HEK293 (cell line): ENCODE measurements around the gene PPP2R3C.

ENCODE experiments used
- CTCF ChIP-seq: fragments of 450-650 bp; formaldehyde crosslinking; IDR thresholded peaks from 2 replicates; pipeline ENCODE4 v1.5.1; 2016; ENCODE audit warnings: missing biosample characterization, missing genetic modification characterization
- KLF9 ChIP-seq: fragments of 450-650 bp; formaldehyde crosslinking; IDR thresholded peaks from 2 replicates; pipeline ENCODE4 v1.5.1; 2016; ENCODE audit warnings: missing biosample characterization, missing genetic modification characterization, low read depth
- ZBTB21 ChIP-seq: fragments of 450-650 bp; formaldehyde crosslinking; IDR thresholded peaks from 2 replicates; pipeline ENCODE4 v1.5.1; 2017; ENCODE audit warnings: missing biosample characterization, missing genetic modification characterization
- ZNF24 ChIP-seq: fragments of 450-650 bp; formaldehyde crosslinking; IDR thresholded peaks from 2 replicates; pipeline ENCODE4 v1.5.1; 2016; ENCODE audit warnings: missing biosample characterization, missing genetic modification characterization
- ZNF302 ChIP-seq: fragments of 450-650 bp; formaldehyde crosslinking; IDR thresholded peaks from 2 replicates; pipeline ENCODE4 v1.5.1; 2016; ENCODE audit warnings: missing biosample characterization, missing genetic modification characterization, low read depth
- ZNF37A ChIP-seq: fragments of 450-650 bp; IDR thresholded peaks from 2 replicates; pipeline ENCODE4 v1.5.1; 2018; ENCODE audit warnings: missing biosample characterization, missing genetic modification characterization
- ZNF585B ChIP-seq: fragments of 450-650 bp; formaldehyde crosslinking; IDR thresholded peaks from 2 replicates; pipeline ENCODE4 v1.5.1; 2016; ENCODE audit warnings: missing biosample characterization, missing genetic modification characterization
- ZNF660 ChIP-seq: fragments of 450-650 bp; IDR thresholded peaks from 2 replicates; pipeline ENCODE4 v1.5.1; 2018; ENCODE audit warnings: missing biosample characterization, mild to moderate bottlenecking, missing genetic modification characterization
- ZNF777 ChIP-seq: fragments of 450-650 bp; formaldehyde crosslinking; IDR thresholded peaks from 2 replicates; pipeline ENCODE4 v1.5.1; 2017; ENCODE audit warnings: missing biosample characterization, missing genetic modification characterization, borderline replicate concordance
- ZSCAN30 ChIP-seq: fragments of 450-650 bp; IDR thresholded peaks from 2 replicates; pipeline ENCODE4 v1.5.1; 2018; ENCODE audit warnings: missing biosample characterization, mild to moderate bottlenecking, missing genetic modification characterization, moderate library complexity
- TF ChIP-seq, protein P1 (sequence below): fragments of 450-650 bp; formaldehyde crosslinking; IDR thresholded peaks from 2 replicates; pipeline ENCODE4 v1.5.1; 2016; ENCODE audit warnings: missing biosample characterization, missing genetic modification characterization
- TF ChIP-seq, protein P2 (sequence below): fragments of 450-650 bp; formaldehyde crosslinking; IDR thresholded peaks from 2 replicates; pipeline ENCODE4 v1.5.1; 2016; ENCODE audit warnings: missing biosample characterization, missing genetic modification characterization, borderline replicate concordance

DNA sequence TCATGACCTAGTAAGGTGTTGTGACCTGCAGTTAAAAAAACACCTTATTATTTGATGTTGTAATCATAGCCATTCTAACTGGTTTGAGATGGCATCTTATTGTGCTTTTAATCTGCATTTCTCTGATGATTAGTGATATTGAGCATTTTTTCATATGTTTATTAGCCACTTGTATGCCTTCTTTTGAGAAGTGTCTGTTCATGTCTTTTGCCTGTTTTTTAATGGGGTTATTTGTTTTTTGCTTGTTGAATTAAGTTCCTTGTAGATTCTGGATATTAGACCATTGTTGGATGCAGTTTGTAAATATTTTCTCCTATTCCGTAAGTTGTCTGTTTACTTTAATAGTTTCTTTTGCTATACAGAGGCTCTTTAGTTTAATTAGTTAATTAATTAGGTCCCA is 41.6 kb upstream of the PPP2R3C start:
- no peak for TF ChIP-seq ZNF24 (tag by site-specific recombination)
- TF ChIP-seq ZNF585B (tag by site-specific recombination) = no peak
- TF ChIP-seq, protein P1, sequence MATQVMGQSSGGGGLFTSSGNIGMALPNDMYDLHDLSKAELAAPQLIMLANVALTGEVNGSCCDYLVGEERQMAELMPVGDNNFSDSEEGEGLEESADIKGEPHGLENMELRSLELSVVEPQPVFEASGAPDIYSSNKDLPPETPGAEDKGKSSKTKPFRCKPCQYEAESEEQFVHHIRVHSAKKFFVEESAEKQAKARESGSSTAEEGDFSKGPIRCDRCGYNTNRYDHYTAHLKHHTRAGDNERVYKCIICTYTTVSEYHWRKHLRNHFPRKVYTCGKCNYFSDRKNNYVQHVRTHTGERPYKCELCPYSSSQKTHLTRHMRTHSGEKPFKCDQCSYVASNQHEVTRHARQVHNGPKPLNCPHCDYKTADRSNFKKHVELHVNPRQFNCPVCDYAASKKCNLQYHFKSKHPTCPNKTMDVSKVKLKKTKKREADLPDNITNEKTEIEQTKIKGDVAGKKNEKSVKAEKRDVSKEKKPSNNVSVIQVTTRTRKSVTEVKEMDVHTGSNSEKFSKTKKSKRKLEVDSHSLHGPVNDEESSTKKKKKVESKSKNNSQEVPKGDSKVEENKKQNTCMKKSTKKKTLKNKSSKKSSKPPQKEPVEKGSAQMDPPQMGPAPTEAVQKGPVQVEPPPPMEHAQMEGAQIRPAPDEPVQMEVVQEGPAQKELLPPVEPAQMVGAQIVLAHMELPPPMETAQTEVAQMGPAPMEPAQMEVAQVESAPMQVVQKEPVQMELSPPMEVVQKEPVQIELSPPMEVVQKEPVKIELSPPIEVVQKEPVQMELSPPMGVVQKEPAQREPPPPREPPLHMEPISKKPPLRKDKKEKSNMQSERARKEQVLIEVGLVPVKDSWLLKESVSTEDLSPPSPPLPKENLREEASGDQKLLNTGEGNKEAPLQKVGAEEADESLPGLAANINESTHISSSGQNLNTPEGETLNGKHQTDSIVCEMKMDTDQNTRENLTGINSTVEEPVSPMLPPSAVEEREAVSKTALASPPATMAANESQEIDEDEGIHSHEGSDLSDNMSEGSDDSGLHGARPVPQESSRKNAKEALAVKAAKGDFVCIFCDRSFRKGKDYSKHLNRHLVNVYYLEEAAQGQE = no peak
- no peak for TF ChIP-seq CTCF (tag by site-specific recombination)
- TF ChIP-seq, protein P2, sequence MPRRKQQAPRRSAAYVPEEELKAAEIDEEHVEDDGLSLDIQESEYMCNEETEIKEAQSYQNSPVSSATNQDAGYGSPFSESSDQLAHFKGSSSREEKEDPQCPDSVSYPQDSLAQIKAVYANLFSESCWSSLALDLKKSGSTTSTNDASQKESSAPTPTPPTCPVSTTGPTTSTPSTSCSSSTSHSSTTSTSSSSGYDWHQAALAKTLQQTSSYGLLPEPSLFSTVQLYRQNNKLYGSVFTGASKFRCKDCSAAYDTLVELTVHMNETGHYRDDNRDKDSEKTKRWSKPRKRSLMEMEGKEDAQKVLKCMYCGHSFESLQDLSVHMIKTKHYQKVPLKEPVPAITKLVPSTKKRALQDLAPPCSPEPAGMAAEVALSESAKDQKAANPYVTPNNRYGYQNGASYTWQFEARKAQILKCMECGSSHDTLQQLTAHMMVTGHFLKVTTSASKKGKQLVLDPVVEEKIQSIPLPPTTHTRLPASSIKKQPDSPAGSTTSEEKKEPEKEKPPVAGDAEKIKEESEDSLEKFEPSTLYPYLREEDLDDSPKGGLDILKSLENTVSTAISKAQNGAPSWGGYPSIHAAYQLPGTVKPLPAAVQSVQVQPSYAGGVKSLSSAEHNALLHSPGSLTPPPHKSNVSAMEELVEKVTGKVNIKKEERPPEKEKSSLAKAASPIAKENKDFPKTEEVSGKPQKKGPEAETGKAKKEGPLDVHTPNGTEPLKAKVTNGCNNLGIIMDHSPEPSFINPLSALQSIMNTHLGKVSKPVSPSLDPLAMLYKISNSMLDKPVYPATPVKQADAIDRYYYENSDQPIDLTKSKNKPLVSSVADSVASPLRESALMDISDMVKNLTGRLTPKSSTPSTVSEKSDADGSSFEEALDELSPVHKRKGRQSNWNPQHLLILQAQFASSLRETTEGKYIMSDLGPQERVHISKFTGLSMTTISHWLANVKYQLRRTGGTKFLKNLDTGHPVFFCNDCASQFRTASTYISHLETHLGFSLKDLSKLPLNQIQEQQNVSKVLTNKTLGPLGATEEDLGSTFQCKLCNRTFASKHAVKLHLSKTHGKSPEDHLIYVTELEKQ (tag by site-specific recombination) = no peak
- no peak for TF ChIP-seq ZBTB21 (tag by site-specific recombination)
- no peak for TF ChIP-seq ZSCAN30 (tag by site-specific recombination)
- no peak for TF ChIP-seq ZNF660 (tag by site-specific recombination)
- no peak for TF ChIP-seq ZNF37A (tag by site-specific recombination)
- no peak for TF ChIP-seq KLF9 (tag by site-specific recombination)
- no peak for TF ChIP-seq ZNF302 (tag by site-specific recombination)
- no peak for TF ChIP-seq ZNF777 (tag by site-specific recombination)
